ENCODE results near the gene LCE1F. TPM values are rescaled to one million over a fixed set of nuclear protein-coding genes. Genes with fewer than 3 reads are reported as not detected.

Gene LCE1F
- total RNA-seq (ENCODE audit: low replicate concordance) = not detected in 2 replicates

GRCh38 chr1:152774875-152775274 is at the start of gene LCE1F:
Gene LCE1F (plus strand): TSS chr1:152775140. CDS start chr1:152776372, 1,232 bp downstream.

GRCh38 chr1:152757747-152758146 is 17.2 kb upstream of the LCE1F start, which contains the start of gene KPRP:
Gene KPRP (plus strand): TSS chr1:152758025. CDS start chr1:152759589, 1,564 bp downstream.

GRCh38 chr1:152786077-152786476 is 11.1 kb downstream of the LCE1F start, which contains the start of gene LCE1E:
Gene LCE1E (plus strand): TSS chr1:152786257. CDS start chr1:152787300, 1,043 bp downstream.

GRCh38 chr1:152796421-152796820 is 21.5 kb downstream of the LCE1F start, which contains the start of gene LCE1D:
Gene LCE1D (plus strand): TSS chr1:152796721. CDS start chr1:152797795, 1,074 bp downstream.

GRCh38 chr1:152806576-152806975 is 31.6 kb downstream of the LCE1F start, which contains the start of gene LCE1C:
Gene LCE1C (minus strand): TSS chr1:152806651. CDS start chr1:152805478, 1,173 bp downstream.

GRCh38 chr1:152811671-152812070 is 36.7 kb downstream of the LCE1F start, which contains the start of gene LCE1B:
Gene LCE1B (plus strand): TSS chr1:152811971. CDS start chr1:152812447, 476 bp downstream.

Other genes starting within 250 kb of the LCE1F start
- gene LCE3E, start 208.4 kb upstream of the LCE1F start, total RNA-seq (ENCODE audit: low replicate concordance) = not detected in 2 replicates
- not detected in 2 replicates for gene LCE3D, start 194.6 kb upstream of the LCE1F start, total RNA-seq (ENCODE audit: low replicate concordance)
- not detected in 2 replicates for gene LCE3C, start 174.9 kb upstream of the LCE1F start, total RNA-seq (ENCODE audit: low replicate concordance)
- gene LCE3B, start 161.3 kb upstream of the LCE1F start, total RNA-seq (ENCODE audit: low replicate concordance) = not detected in 2 replicates
- gene LCE3A, start 152.0 kb upstream of the LCE1F start, total RNA-seq (ENCODE audit: low replicate concordance) = not detected in 2 replicates
- not detected in 2 replicates for gene LCE2D, start 111.8 kb upstream of the LCE1F start, total RNA-seq (ENCODE audit: low replicate concordance)
- not detected in 2 replicates for gene LCE2C, start 99.9 kb upstream of the LCE1F start, total RNA-seq (ENCODE audit: low replicate concordance)
- not detected in 2 replicates for gene LCE2B, start 89.0 kb upstream of the LCE1F start, total RNA-seq (ENCODE audit: low replicate concordance)
- not detected in 2 replicates for gene LCE2A, start 76.8 kb upstream of the LCE1F start, total RNA-seq (ENCODE audit: low replicate concordance)
- not detected in 2 replicates for gene LCE4A, start 67.0 kb upstream of the LCE1F start, total RNA-seq (ENCODE audit: low replicate concordance)
- gene KPRP, start 17.1 kb upstream of the LCE1F start, total RNA-seq (ENCODE audit: low replicate concordance) = not detected in 2 replicates
- not detected in 2 replicates for gene LCE1E, start 11.1 kb downstream of the LCE1F start, total RNA-seq (ENCODE audit: low replicate concordance)
- not detected in 2 replicates for gene LCE1D, start 21.6 kb downstream of the LCE1F start, total RNA-seq (ENCODE audit: low replicate concordance)
- gene LCE1C, start 31.5 kb downstream of the LCE1F start, total RNA-seq (ENCODE audit: low replicate concordance) = not detected in 2 replicates
- not detected in 2 replicates for gene LCE1B, start 36.8 kb downstream of the LCE1F start, total RNA-seq (ENCODE audit: low replicate concordance)
- gene LCE1A, start 52.3 kb downstream of the LCE1F start, total RNA-seq (ENCODE audit: low replicate concordance) = not detected in 2 replicates
- not detected in 2 replicates for gene LCE6A, start 67.7 kb downstream of the LCE1F start, total RNA-seq (ENCODE audit: low replicate concordance)
- not detected in 2 replicates for gene LCE7A, start 84.9 kb downstream of the LCE1F start, total RNA-seq (ENCODE audit: low replicate concordance)
- gene SMCP, start 103.2 kb downstream of the LCE1F start, total RNA-seq (ENCODE audit: low replicate concordance) = 0.35 TPM in 1 of 2 replicates, not detected in the other
- gene IVL, start 133.4 kb downstream of the LCE1F start, total RNA-seq (ENCODE audit: low replicate concordance) = not detected in 2 replicates
- not detected in 2 replicates for gene SPRR5, start 172.1 kb downstream of the LCE1F start, total RNA-seq (ENCODE audit: low replicate concordance)
- not detected in 2 replicates for gene SPRR4, start 195.5 kb downstream of the LCE1F start, total RNA-seq (ENCODE audit: low replicate concordance)
- gene SPRR1A, start 208.9 kb downstream of the LCE1F start, total RNA-seq (ENCODE audit: low replicate concordance) = not detected in 2 replicates
- gene SPRR3, start 226.6 kb downstream of the LCE1F start, total RNA-seq (ENCODE audit: low replicate concordance) = not detected in 2 replicates